RWPE2 (cell line): Measurements from ENCODE around the gene ANXA2R.
A peak's percentile ranks its signal among the peaks of the same experiment; 100 is the strongest.

Experiments
- ATAC-seq: fragments of 200-7000 bp; cut with Tn5 transposase; 3 replicates; pipeline ENCODE4 v1.9.1; 2021; ENCODE audit warnings: low read depth
- DNase-seq: peaks from one replicate; pipeline ENCODE4 v3.0.0-alpha.2; 2020; ENCODE audit warnings: low spot score
- H3K27ac ChIP-seq: fragments of 450-650 bp; 2 replicates; pipeline ENCODE4 v1.5.1; 2017; ENCODE audit warnings: mild to moderate bottlenecking; ENCODE audit not compliant: poor library complexity, severe bottlenecking
- H3K27me3 ChIP-seq: fragments of 250-450 bp; sonication (Bioruptor Pico); 2 replicates; pipeline ENCODE4 v1.5.1; 2021; ENCODE audit warnings: mild to moderate bottlenecking, moderate library complexity; ENCODE audit not compliant: insufficient read depth, poor library complexity, severe bottlenecking
- H3K36me3 ChIP-seq: fragments of 250-450 bp; sonication (Bioruptor Pico); 2 replicates; pipeline ENCODE4 v1.5.1; 2020; ENCODE audit warnings: low read depth, mild to moderate bottlenecking, moderate library complexity
- H3K4me1 ChIP-seq: fragments of 250-450 bp; sonication (Bioruptor Pico); 2 replicates; pipeline ENCODE4 v1.5.1; 2021; ENCODE audit warnings: mild to moderate bottlenecking, moderate library complexity; ENCODE audit not compliant: insufficient read depth, poor library complexity, severe bottlenecking
- H3K4me3 ChIP-seq: fragments of 250-450 bp; sonication (Bioruptor Pico); 2 replicates; pipeline ENCODE4 v1.5.1; 2021; ENCODE audit warnings: mild to moderate bottlenecking, moderate library complexity; ENCODE audit not compliant: severe bottlenecking
- H3K9me3 ChIP-seq: fragments of 250-450 bp; sonication (Bioruptor Pico); 2 replicates; pipeline ENCODE4 v1.5.1; 2021; ENCODE audit warnings: mild to moderate bottlenecking, moderate library complexity; ENCODE audit not compliant: severe bottlenecking
- CTCF ChIP-seq: fragments of 450-650 bp; IDR thresholded peaks from one replicate; pipeline ENCODE4 v1.5.1; 2017; ENCODE audit warnings: mild to moderate bottlenecking, moderate library complexity; ENCODE audit not compliant: poor library complexity, severe bottlenecking

The ANXA2R gene

GRCh38 chr5:43019614-43020398 is 20.3 kb downstream of the ANXA2R start:
- DNase-seq (no peak), ATAC-seq (peak; percentile 42)
- Histone ChIP-seq H3K4me3 (peak overlapping the region; percentile 8), H3K9me3 (no peaks in the 10 kb centered on the region), H3K27ac (no peak overlapping the region), H3K4me1 (no peaks in the 10 kb centered on the region), H3K36me3 (no peaks in the 10 kb centered on the region), H3K27me3 (no peaks in the 10 kb centered on the region)
- TF ChIP-seq CTCF, result peak; percentile 18

- Histone ChIP-seq H3K36me3 (no peaks in the 10 kb centered on the region), H3K9me3 (no peaks in the 10 kb centered on the region), H3K4me1 (no peaks in the 10 kb centered on the region), H3K4me3 (no peak overlapping the region), H3K27me3 (no peaks in the 10 kb centered on the region), H3K27ac (no peak overlapping the region)
- no peak for DNase-seq
- ATAC-seq, result no peak
- TF ChIP-seq CTCF, result no peak
These were observed 20.9 kb downstream of the ANXA2R start for GRCh38 chr5:43019291-43019613.

- peak overlapping the region; percentile 45 for H3K4me3 ChIP-seq
- DNase-seq (no peak), ATAC-seq (peak; percentile 43)
- no peaks in the 10 kb centered on the region for H3K27me3 ChIP-seq
- no peak for TF ChIP-seq CTCF
- H3K36me3 ChIP-seq, result no peaks in the 10 kb centered on the region
- no peaks in the 10 kb centered on the region for H3K4me1 ChIP-seq
- no peaks in the 10 kb centered on the region for H3K9me3 ChIP-seq
- H3K27ac ChIP-seq, result peak overlapping the region; percentile 81
These were observed 22.7 kb downstream of the ANXA2R start for GRCh38 chr5:43017428-43017815.

GRCh38 chr5:43016217-43016779 is 23.8 kb downstream of the ANXA2R start:
- Histone ChIP-seq H3K27me3 (no peaks in the 10 kb centered on the region), H3K4me1 (no peaks in the 10 kb centered on the region), H3K9me3 (no peaks in the 10 kb centered on the region), H3K36me3 (no peaks in the 10 kb centered on the region), H3K27ac (no peak overlapping the region), H3K4me3 (no peak overlapping the region)
- no peak for ATAC-seq
- no peak for TF ChIP-seq CTCF
- no peak for DNase-seq

GRCh38 chr5:43014522-43014921 is 25.6 kb downstream of the ANXA2R start:
- H3K27ac ChIP-seq, result no peak overlapping the region
- H3K4me3 ChIP-seq, result no peak overlapping the region
- DNase-seq, result no peak
- no peaks in the 10 kb centered on the region for H3K27me3 ChIP-seq
- H3K4me1 ChIP-seq, result no peaks in the 10 kb centered on the region
- H3K36me3 ChIP-seq, result no peaks in the 10 kb centered on the region
- H3K9me3 ChIP-seq, result no peaks in the 10 kb centered on the region
- no peak for ATAC-seq
- no peak for TF ChIP-seq CTCF
